Endothelial cell of umbilical vein (primary cell): ENCODE data around the gene VSX1. TPM values are rescaled to one million over a fixed set of nuclear protein-coding genes. Genes with fewer than 3 reads are reported as not detected.

Experiments
- BruUV-seq: library from RNA; stranded (reverse); fragments of 400-500 nt; replicated peaks from 2 replicates; lab custom pipeline; 2021; lab: Mats Ljungman, UMichigan
- CTCF ChIA-PET: fragments of 300-600, 350-600 bp; sonication (Branson Sonifier 250); formaldehyde crosslinking; loops from one replicate; lab custom pipeline; 2021; ENCODE audit warnings: antibody characterized with exemption, inconsistent platforms; lab: Charles Lee
- POLR2A ChIA-PET: fragments of 300-600, 350-600 bp; sonication (Branson Sonifier 250); formaldehyde crosslinking; loops from one replicate; lab custom pipeline; 2021; ENCODE audit warnings: antibody characterized with exemption, inconsistent platforms; lab: Charles Lee
- DNase-seq: peaks from one replicate; pipeline ENCODE4 v3.0.0-alpha.2; 2011; ENCODE audit warnings: low read depth, low spot score
- FAIRE-seq: peaks from 2 replicates; lab custom pipeline; 2011; peaks lifted over from hg19 to GRCh38; lab: Jason Lieb, UNC
- H2AFZ ChIP-seq: 2 replicates; pipeline ENCODE4 v1.6.0; 2012; ENCODE audit warnings: low read depth, low read length, control low read depth, inconsistent platforms
- H3K27ac ChIP-seq: 2 replicates; pipeline ENCODE4 v1.5.1; 2011; ENCODE audit warnings: low read depth, mild to moderate bottlenecking, control low read depth, low read length, moderate library complexity; ENCODE audit not compliant: insufficient read depth
- H3K27me3 ChIP-seq, 2 experiments: 2 replicates each; pipeline versions ENCODE4 v1.6.0 to v1.6.1; 2011; ENCODE audit warnings: low read length in 2 of 2, mixed read lengths in 1 of 2; ENCODE audit not compliant: control insufficient read depth in 2 of 2, insufficient read depth in 2 of 2
- H3K36me3 ChIP-seq, 2 experiments: 2 replicates in 1 of 2; 3 replicates in 1 of 2; pipeline ENCODE4 v1.5.1; 2011; ENCODE audit warnings: low read length in 2 of 2, mild to moderate bottlenecking in 1 of 2, moderate library complexity in 1 of 2; ENCODE audit not compliant: control insufficient read depth in 2 of 2, insufficient read depth in 2 of 2; ENCODE audit errors: extremely low read depth in 1 of 2
- H3K4me1 ChIP-seq: 3 replicates; pipeline ENCODE4 v1.5.1; 2011; ENCODE audit warnings: mild to moderate bottlenecking, low read length; ENCODE audit not compliant: control insufficient read depth, insufficient read depth; ENCODE audit errors: extremely low read depth
- H3K4me2 ChIP-seq: 2 replicates; pipeline ENCODE4 v1.6.1; 2011; ENCODE audit warnings: low read length, control low read depth, mixed read lengths; ENCODE audit not compliant: insufficient read depth
- H3K4me3 ChIP-seq, 3 experiments: fragments of 200-600 bp in 1 of 3; sonication (generic), shearing (Covaris generic) in 1 of 3; replicated peaks in 1 of 3; 2 replicates each; pipeline ENCODE4 v1.5.1; 2011 to 2016; ENCODE audit warnings: control low read depth in 3 of 3, low read length in 3 of 3, mild to moderate bottlenecking in 2 of 3, inconsistent platforms in 1 of 3, low read depth in 1 of 3, moderate library complexity in 1 of 3; ENCODE audit not compliant: insufficient read depth in 1 of 3
- H3K79me2 ChIP-seq: 2 replicates; pipeline ENCODE4 v1.6.0; 2012; ENCODE audit warnings: low read length, inconsistent platforms; ENCODE audit not compliant: control insufficient read depth, insufficient read depth
- H3K9ac ChIP-seq: replicated peaks from 2 replicates; pipeline ENCODE3; 2011; ENCODE audit warnings: low read length, control low read depth; ENCODE audit not compliant: insufficient read depth; ENCODE audit errors: extremely low read depth
- H3K9me1 ChIP-seq: replicated peaks from 3 replicates; pipeline ENCODE4 v1.6.0; 2011; ENCODE audit warnings: mild to moderate bottlenecking, low read length; ENCODE audit not compliant: control insufficient read depth, insufficient read depth; ENCODE audit errors: extremely low read depth
- H3K9me3 ChIP-seq: replicated peaks from 2 replicates; pipeline ENCODE4 v1.5.1; 2012; ENCODE audit warnings: low read length, inconsistent platforms; ENCODE audit not compliant: control insufficient read depth, insufficient read depth
- H4K20me1 ChIP-seq: replicated peaks from 2 replicates; pipeline ENCODE3; 2011; ENCODE audit warnings: mild to moderate bottlenecking, low read length; ENCODE audit not compliant: control insufficient read depth, insufficient read depth; ENCODE audit errors: extremely low read depth
- EZH2 ChIP-seq: IDR thresholded peaks from 2 replicates; pipeline ENCODE4 v1.6.1; 2012; ENCODE audit warnings: borderline replicate concordance, low read depth, mild to moderate bottlenecking, moderate library complexity, low read length, inconsistent platforms; ENCODE audit not compliant: severe bottlenecking
- FOS ChIP-seq: IDR thresholded peaks from 2 replicates; pipeline ENCODE4 v1.6.1; 2011; ENCODE audit warnings: mild to moderate bottlenecking, low read length, moderate library complexity, borderline replicate concordance; ENCODE audit not compliant: insufficient read depth
- GATA2 ChIP-seq: IDR thresholded peaks from 2 replicates; pipeline ENCODE4 v1.7.0; 2011; ENCODE audit warnings: low read depth, mild to moderate bottlenecking, moderate library complexity, mixed read lengths, low read length; ENCODE audit not compliant: insufficient read length, insufficient read depth
- JUN ChIP-seq: IDR thresholded peaks from 2 replicates; pipeline ENCODE4 v1.6.1; 2011; ENCODE audit warnings: borderline replicate concordance, low read depth; ENCODE audit not compliant: insufficient read length, insufficient read depth
- MYC ChIP-seq: IDR thresholded peaks from one replicate; pipeline ENCODE4 v1.6.1; 2011; ENCODE audit warnings: mild to moderate bottlenecking, low read depth, low read length
- POLR2A ChIP-seq: IDR thresholded peaks from 2 replicates; pipeline ENCODE4 v1.6.1; 2012; ENCODE audit warnings: low read depth, mild to moderate bottlenecking, control low read depth, low read length
- POLR2AphosphoS5 ChIP-seq: IDR thresholded peaks from 2 replicates; pipeline ENCODE4 v1.6.1; 2012; ENCODE audit warnings: low read depth, mild to moderate bottlenecking, control low read depth, low read length, moderate library complexity; ENCODE audit not compliant: insufficient read depth
- dilution Hi-C: fragments of 300-500 bp; cut with MboI; formaldehyde crosslinking; loops from one replicate; pipeline ENCODE4 v1.15.0; 2019; ENCODE audit warnings: low sequenced_read_pairs; ENCODE audit not compliant: extremely low pct_ligation_motif_present
- intact Hi-C: fragments of 100-400 bp; cut with micrococcal nuclease; formaldehyde crosslinking; loops from one replicate; pipeline ENCODE4 v1.10.0; 2022
- polyA plus RNA-seq, 4 experiments: library from polyadenylated mRNA; depleted of rRNA in 3 of 4; stranded (reverse) in 3 of 4; unstranded in 1 of 4; fragments of >200 nt; gene quantifications; 2 replicates each; pipeline versions ENCODE4 v1.2.1 to v1.2.3, GENCODE V29; 2011 to 2012; ENCODE audit warnings: missing spikeins in 1 of 4
- total RNA-seq: library from RNA; stranded (reverse); gene quantifications from 2 replicates; pipeline ENCODE4 v1.2.3, GENCODE V29; 2021
- TF ChIP-seq, protein P1 (sequence below): IDR thresholded peaks from 2 replicates; pipeline ENCODE4 v1.6.1; 2011; ENCODE audit not compliant: insufficient read depth, insufficient read length
- TF ChIP-seq, protein P2 (sequence below), 2 donors: IDR thresholded peaks; 1 replicate in 1 of 2; 2 replicates in 1 of 2; pipeline ENCODE4 v1.5.1; 2011; ENCODE audit warnings: low read length in 2 of 2, mild to moderate bottlenecking in 2 of 2, moderate library complexity in 2 of 2, control low read depth in 1 of 2, inconsistent platforms in 1 of 2, low read depth in 1 of 2; ENCODE audit not compliant: insufficient read depth in 1 of 2; ENCODE audit errors: extremely low read depth in 1 of 2

The VSX1 gene
- total and polyA plus RNA-seq, 2 donors (not counting 3 experiments of a cell fraction or from before 2014, with no cell fraction given) = not detected

- no TSS peak for BruUV-seq
- Histone ChIP-seq H3K9me1 (no peaks in the 10 kb centered on the region), H3K27ac (no peak overlapping the region), H3K36me3 (no peaks in the 10 kb centered on the region), H3K4me2 (no peak overlapping the region), H3K9me3 (no peaks in the 10 kb centered on the region), H2AFZ (no peak overlapping the region), H3K4me3 (no peak overlapping the region), H3K27me3 (peaks cover 7 to 13% of the 10 kb centered on the region in 2 experiments), H3K9ac (no peak overlapping the region), H3K79me2 (no peaks in the 10 kb centered on the region), H4K20me1 (no peaks in the 10 kb centered on the region), H3K4me1 (no peaks in the 10 kb centered on the region)
- ChIA-PET POLR2A (no interaction called here), CTCF (no interaction called here)
- intact Hi-C loops = no loop called here
- dilution Hi-C loops = no loop called here
- no peak for TF ChIP-seq EZH2
- TF ChIP-seq, protein P1, sequence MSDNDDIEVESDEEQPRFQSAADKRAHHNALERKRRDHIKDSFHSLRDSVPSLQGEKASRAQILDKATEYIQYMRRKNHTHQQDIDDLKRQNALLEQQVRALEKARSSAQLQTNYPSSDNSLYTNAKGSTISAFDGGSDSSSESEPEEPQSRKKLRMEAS = no peak
- no peak for TF ChIP-seq GATA2
- TF ChIP-seq FOS = no peak
- no peak for TF ChIP-seq POLR2A
- TF ChIP-seq POLR2AphosphoS5 = no peak
- TF ChIP-seq JUN = no peak
- TF ChIP-seq, protein P2, sequence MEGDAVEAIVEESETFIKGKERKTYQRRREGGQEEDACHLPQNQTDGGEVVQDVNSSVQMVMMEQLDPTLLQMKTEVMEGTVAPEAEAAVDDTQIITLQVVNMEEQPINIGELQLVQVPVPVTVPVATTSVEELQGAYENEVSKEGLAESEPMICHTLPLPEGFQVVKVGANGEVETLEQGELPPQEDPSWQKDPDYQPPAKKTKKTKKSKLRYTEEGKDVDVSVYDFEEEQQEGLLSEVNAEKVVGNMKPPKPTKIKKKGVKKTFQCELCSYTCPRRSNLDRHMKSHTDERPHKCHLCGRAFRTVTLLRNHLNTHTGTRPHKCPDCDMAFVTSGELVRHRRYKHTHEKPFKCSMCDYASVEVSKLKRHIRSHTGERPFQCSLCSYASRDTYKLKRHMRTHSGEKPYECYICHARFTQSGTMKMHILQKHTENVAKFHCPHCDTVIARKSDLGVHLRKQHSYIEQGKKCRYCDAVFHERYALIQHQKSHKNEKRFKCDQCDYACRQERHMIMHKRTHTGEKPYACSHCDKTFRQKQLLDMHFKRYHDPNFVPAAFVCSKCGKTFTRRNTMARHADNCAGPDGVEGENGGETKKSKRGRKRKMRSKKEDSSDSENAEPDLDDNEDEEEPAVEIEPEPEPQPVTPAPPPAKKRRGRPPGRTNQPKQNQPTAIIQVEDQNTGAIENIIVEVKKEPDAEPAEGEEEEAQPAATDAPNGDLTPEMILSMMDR (IDR thresholded peaks at IDR 0.05; ENCODE audit: extremely low read depth in 1 of 2, insufficient read depth in 1 of 2, low read depth in 1 of 2, low read length in 2 of 2) = no peak
- TF ChIP-seq MYC = no peak
- FAIRE-seq (no peak), DNase-seq (no peak)
Measured at GRCh38 chr20:25116739-25117458, 35.0 kb upstream of the VSX1 start.
